NB4 (cell line): ENCODE data around the gene MLEC.

ENCODE experiments used
- DNase-seq: peaks from one replicate; pipeline ENCODE4 v3.0.0; 2010; ENCODE audit warnings: low read depth
- H3K4me3 ChIP-seq: one replicate; pipeline ENCODE4 v1.5.1; 2011; ENCODE audit warnings: mild to moderate bottlenecking, low read depth, low read length, moderate library complexity
- MYC ChIP-seq: IDR thresholded peaks from 2 replicates; pipeline ENCODE4 v1.6.1; 2011; ENCODE audit warnings: low read depth, low read length
- POLR2A ChIP-seq: IDR thresholded peaks from 2 replicates; pipeline ENCODE4 v1.6.1; 2011; ENCODE audit warnings: mild to moderate bottlenecking; ENCODE audit not compliant: insufficient read length; ENCODE audit errors: extremely low read depth
- TF ChIP-seq, protein P1 (sequence below): IDR thresholded peaks from one replicate; pipeline ENCODE4 v1.5.1; 2012; ENCODE audit warnings: low read depth, low read length
- TF ChIP-seq, protein P2 (sequence below): IDR thresholded peaks from 2 replicates; pipeline ENCODE4 v1.6.1; 2011; ENCODE audit warnings: low read depth, low read length

The MLEC gene

DNA sequence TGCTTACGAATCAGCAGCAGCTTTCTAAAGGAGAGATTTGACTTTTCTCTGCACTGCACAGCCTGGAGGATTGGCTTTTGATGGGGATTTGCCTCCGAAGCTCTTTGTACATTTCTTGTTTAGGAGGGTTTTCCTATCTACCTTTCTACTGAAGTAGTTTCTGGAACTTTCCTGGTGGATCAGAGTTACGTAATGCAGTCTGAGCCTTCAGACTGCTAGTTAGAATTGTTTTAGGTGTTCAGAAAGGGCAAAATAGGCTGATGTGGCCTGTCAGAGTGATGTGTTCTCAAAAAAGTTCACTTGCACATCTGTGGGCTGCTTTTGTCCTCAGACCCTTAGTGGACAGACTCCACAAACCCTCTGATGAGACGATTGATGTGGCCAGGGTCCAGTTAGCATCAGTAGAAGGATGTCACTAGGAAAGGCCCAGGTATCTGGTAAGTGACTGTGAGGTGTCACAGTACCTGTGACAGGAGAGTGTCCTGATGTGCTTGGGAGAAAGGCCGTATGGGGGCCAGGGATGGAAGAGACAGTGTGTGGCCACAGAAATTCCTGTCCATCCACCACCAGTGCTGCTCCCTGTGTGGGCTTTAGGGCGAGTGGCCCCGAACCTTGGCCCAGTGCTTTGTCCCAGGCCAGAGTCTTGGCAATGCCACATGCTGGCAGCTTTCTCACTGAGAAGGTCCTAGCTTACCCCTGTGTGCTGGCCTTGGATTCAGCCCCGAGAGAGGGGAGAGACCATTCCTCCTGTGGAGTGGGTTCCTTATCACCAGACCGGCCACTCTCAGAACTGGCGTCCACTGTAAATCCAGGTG is 34.2 kb downstream of the MLEC start:
- TF ChIP-seq POLR2A (no peak), MYC (no peak)
- TF ChIP-seq, protein P1, sequence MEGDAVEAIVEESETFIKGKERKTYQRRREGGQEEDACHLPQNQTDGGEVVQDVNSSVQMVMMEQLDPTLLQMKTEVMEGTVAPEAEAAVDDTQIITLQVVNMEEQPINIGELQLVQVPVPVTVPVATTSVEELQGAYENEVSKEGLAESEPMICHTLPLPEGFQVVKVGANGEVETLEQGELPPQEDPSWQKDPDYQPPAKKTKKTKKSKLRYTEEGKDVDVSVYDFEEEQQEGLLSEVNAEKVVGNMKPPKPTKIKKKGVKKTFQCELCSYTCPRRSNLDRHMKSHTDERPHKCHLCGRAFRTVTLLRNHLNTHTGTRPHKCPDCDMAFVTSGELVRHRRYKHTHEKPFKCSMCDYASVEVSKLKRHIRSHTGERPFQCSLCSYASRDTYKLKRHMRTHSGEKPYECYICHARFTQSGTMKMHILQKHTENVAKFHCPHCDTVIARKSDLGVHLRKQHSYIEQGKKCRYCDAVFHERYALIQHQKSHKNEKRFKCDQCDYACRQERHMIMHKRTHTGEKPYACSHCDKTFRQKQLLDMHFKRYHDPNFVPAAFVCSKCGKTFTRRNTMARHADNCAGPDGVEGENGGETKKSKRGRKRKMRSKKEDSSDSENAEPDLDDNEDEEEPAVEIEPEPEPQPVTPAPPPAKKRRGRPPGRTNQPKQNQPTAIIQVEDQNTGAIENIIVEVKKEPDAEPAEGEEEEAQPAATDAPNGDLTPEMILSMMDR = no peak
- TF ChIP-seq, protein P2, sequence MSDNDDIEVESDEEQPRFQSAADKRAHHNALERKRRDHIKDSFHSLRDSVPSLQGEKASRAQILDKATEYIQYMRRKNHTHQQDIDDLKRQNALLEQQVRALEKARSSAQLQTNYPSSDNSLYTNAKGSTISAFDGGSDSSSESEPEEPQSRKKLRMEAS = no peak
- no peak overlapping the region for H3K4me3 ChIP-seq
- DNase-seq = no peak

GRCh38 chr12:120721866-120722265 is 34.9 kb downstream of the MLEC start:
- H3K4me3 ChIP-seq = no peak overlapping the region
- no peak for DNase-seq
- TF ChIP-seq POLR2A (no peak), MYC (no peak)
- TF ChIP-seq, protein P1 = no peak
- TF ChIP-seq, protein P2 = no peak

DNA sequence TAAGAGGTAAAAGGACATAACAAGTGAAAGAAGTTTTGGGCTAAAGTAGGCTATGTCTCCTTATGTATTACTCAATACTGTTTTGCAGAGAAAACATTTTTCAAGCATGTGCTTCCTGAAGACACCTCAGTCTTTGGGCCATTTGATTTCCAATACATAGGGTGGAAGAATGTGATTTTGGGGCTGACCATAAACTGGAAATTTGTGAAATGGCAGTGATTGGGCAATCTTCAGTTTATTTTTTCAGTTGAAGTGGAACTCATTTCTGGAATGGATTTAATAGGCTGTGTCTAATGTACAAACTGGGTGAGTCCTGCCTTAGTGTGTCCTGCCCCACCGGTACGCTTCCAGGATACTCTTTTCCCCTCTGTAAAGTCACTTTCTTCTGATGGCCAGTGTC is 35.8 kb downstream of the MLEC start:
- no peak for DNase-seq
- TF ChIP-seq, protein P1 = no peak
- TF ChIP-seq MYC (no peak), POLR2A (no peak)
- TF ChIP-seq, protein P2 = no peak
- no peak overlapping the region for H3K4me3 ChIP-seq

- DNase-seq = no peak
- H3K4me3 ChIP-seq = no peak overlapping the region
- TF ChIP-seq, protein P1 = no peak
- TF ChIP-seq POLR2A (no peak), MYC (no peak)
- TF ChIP-seq, protein P2 = no peak
Measured at GRCh38 chr12:120724720-120725119, 37.8 kb downstream of the MLEC start.

GRCh38 chr12:120725151-120725658 is 38.3 kb downstream of the MLEC start:
- DNase-seq = no peak
- TF ChIP-seq, protein P2 = no peak
- no peak for TF ChIP-seq POLR2A
- TF ChIP-seq, protein P1 = no peak
- TF ChIP-seq MYC = no peak

More at GRCh38 chr12:120725151-120725658, 38.3 kb downstream of the MLEC start:
- H3K4me3 ChIP-seq = peak overlapping the region; percentile 53
